ENCODE measurements around the gene PSMC5.
A peak's percentile ranks its signal among the peaks of the same experiment; 100 is the strongest.

DNA sequence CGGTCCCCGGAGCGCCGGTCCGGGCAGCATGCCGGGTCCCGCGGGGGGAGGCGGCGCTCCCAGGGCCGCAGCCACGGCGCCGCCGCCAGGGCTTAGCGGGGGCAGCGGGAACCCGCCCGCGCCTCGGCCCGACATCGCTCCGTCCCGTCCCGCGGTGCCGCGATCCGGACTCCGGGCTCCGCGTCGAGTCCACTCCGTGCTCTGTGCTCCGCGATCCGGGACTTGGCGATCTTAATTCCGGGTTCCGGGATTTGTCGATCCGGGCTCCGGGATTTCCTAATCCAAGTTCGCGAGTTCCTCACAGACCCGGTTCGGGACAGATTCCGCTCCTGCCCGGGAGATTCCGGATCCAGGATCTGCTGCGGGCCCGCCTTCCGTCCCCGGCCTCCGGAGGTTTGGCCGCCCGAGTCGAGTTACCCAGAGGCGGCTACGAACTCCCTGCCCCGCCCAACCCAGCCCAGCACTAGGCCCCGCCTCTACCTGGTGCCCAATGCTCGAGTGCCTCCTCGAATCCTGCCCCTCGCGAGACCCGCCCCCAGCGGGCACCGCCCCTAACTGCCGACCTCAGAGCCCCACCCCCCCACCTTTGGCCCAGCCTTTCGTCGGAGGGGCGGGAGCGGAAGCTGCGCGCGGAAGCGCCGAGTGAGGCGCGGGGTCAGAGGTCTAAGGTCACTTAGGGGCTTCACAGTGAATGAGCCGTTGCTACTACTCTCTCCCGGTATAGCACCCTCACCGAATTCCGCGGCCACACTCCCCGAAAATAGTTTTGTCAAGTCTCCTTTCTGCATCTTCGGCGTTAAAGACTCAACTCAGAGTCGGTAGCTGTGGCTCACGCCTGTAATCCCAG lies 15.5 kb downstream of the PSMC5 start, which contains the start of gene SMARCD2:
- TF ChIP-seq POLR2AphosphoS5 (IDR thresholded peaks at IDR 0.05; ENCODE audit: low read depth, low read length) (peak; percentile 67; the same call in 1 of the 2 replicates), POLR2A (IDR thresholded peaks at IDR 0.05; ENCODE audit: low read depth, low read length) (peak; percentile 85), SPI1 (IDR thresholded peaks at IDR 0.05; ENCODE audit: low read depth, low read length) (peak; percentile 45; the same call in 1 of the 2 replicates)

Measured in GM12891 (cell line).